Osteoblast (primary cell): ENCODE results near the gene C9orf78. TPM values are rescaled to one million over a fixed set of nuclear protein-coding genes. Genes with fewer than 3 reads are reported as not detected.

Experiments
- DNase-seq: peaks from one replicate; pipeline ENCODE4 v3.0.0; 2011; ENCODE audit warnings: low spot score, mixed read lengths; ENCODE audit not compliant: insufficient read length; ENCODE audit errors: missing footprints
- H2AFZ ChIP-seq: 2 replicates; pipeline ENCODE4 v1.6.0; 2011; ENCODE audit warnings: mild to moderate bottlenecking, low read length
- H3K27ac ChIP-seq: 2 replicates; pipeline ENCODE4 v1.5.1; 2011; ENCODE audit warnings: mild to moderate bottlenecking, low read depth, low read length, moderate library complexity
- H3K27me3 ChIP-seq: 2 replicates; pipeline ENCODE4 v1.6.0; 2012; ENCODE audit warnings: mild to moderate bottlenecking, control low read depth, inconsistent platforms, low read length, moderate library complexity; ENCODE audit not compliant: insufficient read depth
- H3K36me3 ChIP-seq: 2 replicates; pipeline ENCODE4 v1.5.1; 2011; ENCODE audit warnings: mild to moderate bottlenecking, low read length, control low read depth, moderate library complexity; ENCODE audit not compliant: insufficient read depth
- H3K4me1 ChIP-seq: 2 replicates; pipeline ENCODE4 v1.5.1; 2011; ENCODE audit warnings: mild to moderate bottlenecking, low read length, control low read depth, moderate library complexity; ENCODE audit not compliant: insufficient read depth
- H3K4me2 ChIP-seq: 2 replicates; pipeline ENCODE4 v1.6.0; 2011; ENCODE audit warnings: mild to moderate bottlenecking, low read length; ENCODE audit not compliant: insufficient read depth
- H3K4me3 ChIP-seq: fragments of 200-600 bp; sonication (generic); 3 replicates; pipeline ENCODE4 v1.5.1; 2012; ENCODE audit warnings: mild to moderate bottlenecking, low read length, inconsistent platforms; ENCODE audit not compliant: insufficient read depth
- H3K79me2 ChIP-seq: 2 replicates; pipeline ENCODE4 v1.6.0; 2012; ENCODE audit warnings: mild to moderate bottlenecking, low read length, control low read depth, inconsistent platforms; ENCODE audit not compliant: insufficient read depth
- H3K9me3 ChIP-seq: 2 replicates; pipeline ENCODE4 v1.5.1; 2011; ENCODE audit warnings: low read depth, low read length, control low read depth
- H4K20me1 ChIP-seq: 2 replicates; pipeline ENCODE4 v1.6.0; 2012; ENCODE audit warnings: mild to moderate bottlenecking, low read length, control low read depth; ENCODE audit not compliant: insufficient read depth
- total RNA-seq: library from RNA; depleted of rRNA; stranded (reverse); fragments of >200 nt; gene quantifications from 2 replicates; pipeline ENCODE4 v1.2.3, GENCODE V29; 2012
- TF ChIP-seq, protein P1 (sequence below): IDR thresholded peaks from 2 replicates; pipeline ENCODE4 v1.5.1; 2011; ENCODE audit warnings: mild to moderate bottlenecking, low read depth, low read length, moderate library complexity; ENCODE audit errors: extremely low read depth

The C9orf78 gene
- total RNA-seq, 1 donor: 30.8 TPM

- H2AFZ ChIP-seq: peak overlapping the region; percentile 65
- peaks cover 47% of the 10 kb centered on the region for H3K36me3 ChIP-seq
- peak overlapping the region; percentile 74 for H3K4me2 ChIP-seq
- peaks cover 8% of the 10 kb centered on the region for H4K20me1 ChIP-seq
- peak; percentile 76 for DNase-seq
- peaks cover 31% of the 10 kb centered on the region for H3K79me2 ChIP-seq
- H3K4me1 ChIP-seq: peaks cover 7% of the 10 kb centered on the region
- H3K9me3 ChIP-seq: no peaks in the 10 kb centered on the region
- TF ChIP-seq, protein P1, sequence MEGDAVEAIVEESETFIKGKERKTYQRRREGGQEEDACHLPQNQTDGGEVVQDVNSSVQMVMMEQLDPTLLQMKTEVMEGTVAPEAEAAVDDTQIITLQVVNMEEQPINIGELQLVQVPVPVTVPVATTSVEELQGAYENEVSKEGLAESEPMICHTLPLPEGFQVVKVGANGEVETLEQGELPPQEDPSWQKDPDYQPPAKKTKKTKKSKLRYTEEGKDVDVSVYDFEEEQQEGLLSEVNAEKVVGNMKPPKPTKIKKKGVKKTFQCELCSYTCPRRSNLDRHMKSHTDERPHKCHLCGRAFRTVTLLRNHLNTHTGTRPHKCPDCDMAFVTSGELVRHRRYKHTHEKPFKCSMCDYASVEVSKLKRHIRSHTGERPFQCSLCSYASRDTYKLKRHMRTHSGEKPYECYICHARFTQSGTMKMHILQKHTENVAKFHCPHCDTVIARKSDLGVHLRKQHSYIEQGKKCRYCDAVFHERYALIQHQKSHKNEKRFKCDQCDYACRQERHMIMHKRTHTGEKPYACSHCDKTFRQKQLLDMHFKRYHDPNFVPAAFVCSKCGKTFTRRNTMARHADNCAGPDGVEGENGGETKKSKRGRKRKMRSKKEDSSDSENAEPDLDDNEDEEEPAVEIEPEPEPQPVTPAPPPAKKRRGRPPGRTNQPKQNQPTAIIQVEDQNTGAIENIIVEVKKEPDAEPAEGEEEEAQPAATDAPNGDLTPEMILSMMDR: no peak
- H3K27ac ChIP-seq: peak overlapping the region; percentile 53
- H3K4me3 ChIP-seq: peak overlapping the region; percentile 90
- no peaks in the 10 kb centered on the region for H3K27me3 ChIP-seq
Measured at GRCh38 chr9:129823542-129823934, 11.5 kb downstream of the C9orf78 start.

- H3K4me3 ChIP-seq: peak overlapping the region; percentile 90
- H3K27me3 ChIP-seq: no peaks in the 10 kb centered on the region
- peaks cover 7% of the 10 kb centered on the region for H3K4me1 ChIP-seq
- no peaks in the 10 kb centered on the region for H3K9me3 ChIP-seq
- H3K79me2 ChIP-seq: peaks cover 31% of the 10 kb centered on the region
- peak overlapping the region; percentile 39 for H3K27ac ChIP-seq
- peak overlapping the region; percentile 82 for H2AFZ ChIP-seq
- peaks cover 8% of the 10 kb centered on the region for H4K20me1 ChIP-seq
- peaks cover 50% of the 10 kb centered on the region for H3K36me3 ChIP-seq
- DNase-seq: peak; percentile 83
- TF ChIP-seq, protein P1: no peak
- H3K4me2 ChIP-seq: peak overlapping the region; percentile 86
Measured at GRCh38 chr9:129822898-129823541, 12.1 kb downstream of the C9orf78 start.

GRCh38 chr9:129816501-129817435, 18.3 kb downstream of the C9orf78 start:
- H3K9me3 ChIP-seq: no peaks in the 10 kb centered on the region
- peaks cover 11% of the 10 kb centered on the region for H4K20me1 ChIP-seq
- TF ChIP-seq, protein P1: no peak
- no peak overlapping the region for H3K4me3 ChIP-seq
- no peak for DNase-seq
- H3K27ac ChIP-seq: no peak overlapping the region
- H2AFZ ChIP-seq: no peak overlapping the region
- H3K79me2 ChIP-seq: peaks cover 13% of the 10 kb centered on the region
- no peaks in the 10 kb centered on the region for H3K4me1 ChIP-seq
- peaks cover 75% of the 10 kb centered on the region for H3K36me3 ChIP-seq
- H3K27me3 ChIP-seq: no peaks in the 10 kb centered on the region
- H3K4me2 ChIP-seq: no peak overlapping the region

GRCh38 chr9:129815278-129815677, 19.8 kb downstream of the C9orf78 start:
- Histone ChIP-seq H3K27me3 (no peaks in the 10 kb centered on the region), H3K4me3 (no peak overlapping the region), H3K4me1 (no peaks in the 10 kb centered on the region), H3K9me3 (no peaks in the 10 kb centered on the region), H2AFZ (no peak overlapping the region), H3K36me3 (peaks cover 63% of the 10 kb centered on the region), H3K27ac (no peak overlapping the region), H3K79me2 (peaks cover 1% of the 10 kb centered on the region), H4K20me1 (peaks cover 8% of the 10 kb centered on the region), H3K4me2 (no peak overlapping the region)
- TF ChIP-seq, protein P1: no peak
- DNase-seq: no peak
